Tibial nerve (tissue), 4 donors: ENCODE data around the gene HMOX2.

Experiments
- EP300 ChIP-seq, 2 donors: sonication (generic); formaldehyde crosslinking; IDR thresholded peaks; one replicate each; pipeline ENCODE4 v1.6.1; 2017; ENCODE audit warnings: antibody characterized with exemption in 2 of 2, mild to moderate bottlenecking in 1 of 2
- POLR2A ChIP-seq, 2 donors: fragments of 450-650 bp; IDR thresholded peaks; one replicate each; pipeline ENCODE4 v1.6.1; 2017; ENCODE audit warnings: antibody characterized with exemption in 2 of 2, mild to moderate bottlenecking in 2 of 2, moderate library complexity in 2 of 2
- TF ChIP-seq, protein P1 (sequence below), 5 experiments: fragments of 200-600 bp in 3 of 5; fragments of 450-650 bp in 2 of 5; sonication (generic) in 3 of 5; IDR thresholded peaks; one replicate each; pipeline ENCODE4 v1.5.1; 2016 to 2019; ENCODE audit warnings: antibody characterized with exemption in 5 of 5, mild to moderate bottlenecking in 3 of 5, moderate library complexity in 2 of 5

DNA sequence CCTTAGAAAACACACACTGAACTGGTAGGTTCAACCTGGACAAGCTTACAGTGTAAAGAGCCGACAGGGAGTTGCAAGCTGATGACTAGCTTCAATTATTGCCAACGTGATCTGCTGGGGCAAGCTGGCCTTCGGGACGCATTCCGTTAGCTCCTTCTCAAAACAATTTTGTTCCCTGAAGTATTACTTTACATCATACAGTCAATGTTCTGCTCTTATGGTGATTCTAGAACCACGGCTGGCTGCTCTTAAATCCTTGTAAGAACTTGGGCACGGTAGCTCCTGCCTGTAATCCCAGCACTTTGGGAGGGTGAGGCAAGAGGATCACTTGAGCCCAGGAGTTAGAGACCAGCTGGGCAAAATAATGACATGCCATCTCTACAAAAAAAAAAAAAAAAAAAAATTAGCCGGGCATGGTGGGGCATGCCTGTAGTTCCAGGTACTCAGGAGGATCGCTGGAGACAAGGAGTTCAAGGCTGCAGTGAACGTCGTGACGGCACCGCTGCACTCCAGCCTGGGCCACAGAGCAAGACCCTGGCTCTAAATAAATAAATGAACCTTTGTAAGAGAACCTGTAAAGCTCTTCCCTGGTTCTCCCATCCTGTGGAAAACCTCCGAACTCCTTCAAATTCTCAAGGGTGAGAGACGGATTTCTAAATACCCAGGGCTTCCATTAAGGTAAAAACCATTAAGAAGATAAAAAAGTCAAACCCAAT is 60.4 kb downstream of the HMOX2 start:
- TF ChIP-seq, protein P1, sequence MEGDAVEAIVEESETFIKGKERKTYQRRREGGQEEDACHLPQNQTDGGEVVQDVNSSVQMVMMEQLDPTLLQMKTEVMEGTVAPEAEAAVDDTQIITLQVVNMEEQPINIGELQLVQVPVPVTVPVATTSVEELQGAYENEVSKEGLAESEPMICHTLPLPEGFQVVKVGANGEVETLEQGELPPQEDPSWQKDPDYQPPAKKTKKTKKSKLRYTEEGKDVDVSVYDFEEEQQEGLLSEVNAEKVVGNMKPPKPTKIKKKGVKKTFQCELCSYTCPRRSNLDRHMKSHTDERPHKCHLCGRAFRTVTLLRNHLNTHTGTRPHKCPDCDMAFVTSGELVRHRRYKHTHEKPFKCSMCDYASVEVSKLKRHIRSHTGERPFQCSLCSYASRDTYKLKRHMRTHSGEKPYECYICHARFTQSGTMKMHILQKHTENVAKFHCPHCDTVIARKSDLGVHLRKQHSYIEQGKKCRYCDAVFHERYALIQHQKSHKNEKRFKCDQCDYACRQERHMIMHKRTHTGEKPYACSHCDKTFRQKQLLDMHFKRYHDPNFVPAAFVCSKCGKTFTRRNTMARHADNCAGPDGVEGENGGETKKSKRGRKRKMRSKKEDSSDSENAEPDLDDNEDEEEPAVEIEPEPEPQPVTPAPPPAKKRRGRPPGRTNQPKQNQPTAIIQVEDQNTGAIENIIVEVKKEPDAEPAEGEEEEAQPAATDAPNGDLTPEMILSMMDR (IDR thresholded peaks at IDR 0.05): no peak
- TF ChIP-seq POLR2A (IDR thresholded peaks at IDR 0.05): no peak
- TF ChIP-seq EP300 (IDR thresholded peaks at IDR 0.05): no peak
